HepG2 (cell line): ENCODE results near the gene SH3D21. TPM values are rescaled to one million over a fixed set of nuclear protein-coding genes. Genes with fewer than 3 reads are reported as not detected.

ENCODE experiments used
- ARNTL ChIP-seq: sonication (generic); formaldehyde crosslinking; IDR thresholded peaks from 2 replicates; pipeline ENCODE4 v1.4.0; 2020; ENCODE audit warnings: mild to moderate bottlenecking, missing genetic modification reagents
- JDP2 ChIP-seq: sonication (generic); formaldehyde crosslinking; IDR thresholded peaks from 2 replicates; pipeline ENCODE4 v1.8.1; 2022; ENCODE audit warnings: missing genetic modification reagents, borderline replicate concordance
- KMT2A ChIP-seq: sonication (generic); formaldehyde crosslinking; IDR thresholded peaks from 2 replicates; pipeline ENCODE4 v1.4.0; 2020; ENCODE audit warnings: missing genetic modification reagents
- MTA3 ChIP-seq: sonication (generic); formaldehyde crosslinking; IDR thresholded peaks from 2 replicates; pipeline ENCODE4 v1.4.0; 2020; ENCODE audit warnings: missing genetic modification reagents
- RAD21 ChIP-seq: fragments of 450-650 bp; formaldehyde crosslinking; IDR thresholded peaks from 2 replicates; pipeline ENCODE4 v1.5.0; 2020; ENCODE audit warnings: mild to moderate bottlenecking
- SALL2 ChIP-seq: sonication (generic); formaldehyde crosslinking; IDR thresholded peaks from 2 replicates; pipeline ENCODE4 v1.8.1; 2023; ENCODE audit warnings: mild to moderate bottlenecking, missing genetic modification reagents, inconsistent platforms
- SP1 ChIP-seq, 2 experiments: fragments of 450-650 bp in 1 of 2; sonication (generic) in 1 of 2; formaldehyde crosslinking in 1 of 2; IDR thresholded peaks; 2 replicates each; pipeline versions ENCODE4 v1.4.0 to v1.6.1; 2016 to 2020; ENCODE audit warnings: missing genetic modification reagents in 1 of 2
- YEATS4 ChIP-seq: sonication (generic); formaldehyde crosslinking; IDR thresholded peaks from 2 replicates; pipeline ENCODE4 v1.4.0; 2020; ENCODE audit warnings: missing genetic modification reagents, borderline replicate concordance
- ZFP36L2 ChIP-seq: sonication (generic); formaldehyde crosslinking; IDR thresholded peaks from 2 replicates; pipeline ENCODE4 v1.4.0; 2020; ENCODE audit warnings: missing genetic modification reagents
- ZFP62 ChIP-seq: sonication (generic); formaldehyde crosslinking; IDR thresholded peaks from 2 replicates; pipeline ENCODE4 v1.4.0; 2020; ENCODE audit warnings: missing genetic modification reagents
- ZNF160 ChIP-seq: sonication (generic); formaldehyde crosslinking; IDR thresholded peaks from 2 replicates; pipeline ENCODE4 v1.8.0; 2022; ENCODE audit warnings: mild to moderate bottlenecking, inconsistent platforms, missing genetic modification reagents
- ZNF670 ChIP-seq: sonication (generic); formaldehyde crosslinking; IDR thresholded peaks from 2 replicates; pipeline ENCODE4 v1.8.0; 2022; ENCODE audit warnings: mild to moderate bottlenecking, missing genetic modification reagents, borderline replicate concordance
- polyA plus RNA-seq, 8 experiments: library from polyadenylated mRNA; depleted of rRNA in 3 of 8; stranded (reverse) in 7 of 8; unstranded in 1 of 8; fragments of >200 nt; fragmentation: Illumina TruSeq in 4 of 8; extraction: Trizol in 4 of 8; gene quantifications; 2 replicates each; pipeline versions ENCODE4 v1.2.1 to v1.2.3, GENCODE V29; 2011 to 2016; ENCODE audit warnings: low read depth in 4 of 8, missing spikeins in 1 of 8, mixed read lengths in 1 of 8; ENCODE audit not compliant: insufficient read depth in 1 of 8
- total RNA-seq, 5 experiments: library from RNA; depleted of rRNA; stranded (reverse); fragments of >200 nt; fragmentation: Illumina TruSeq; extraction: Trizol; gene quantifications; 2 replicates each; pipeline ENCODE4 v1.2.3, GENCODE V29; 2016; ENCODE audit warnings: low read depth in 1 of 5
- TF ChIP-seq, protein P1 (sequence below): sonication (generic); formaldehyde crosslinking; IDR thresholded peaks from 2 replicates; pipeline ENCODE4 v1.4.0; 2020; ENCODE audit warnings: mild to moderate bottlenecking, missing genetic modification reagents
- TF ChIP-seq, protein P2 (sequence below): sonication (generic); formaldehyde crosslinking; IDR thresholded peaks from 2 replicates; pipeline ENCODE4 v1.9.0; 2021; ENCODE audit warnings: missing genetic modification reagents, mild to moderate bottlenecking, borderline replicate concordance
- TF ChIP-seq, protein P3 (sequence below): sonication (generic); formaldehyde crosslinking; IDR thresholded peaks from 2 replicates; pipeline ENCODE4 v1.5.0; 2020; ENCODE audit warnings: mild to moderate bottlenecking, missing genetic modification reagents
- TF ChIP-seq, protein P4 (sequence below): sonication (generic); formaldehyde crosslinking; IDR thresholded peaks from 2 replicates; pipeline ENCODE4 v1.5.1; 2020; ENCODE audit warnings: missing genetic modification reagents, mild to moderate bottlenecking, borderline replicate concordance
- TF ChIP-seq, protein P5 (sequence below): sonication (generic); formaldehyde crosslinking; IDR thresholded peaks from 2 replicates; pipeline ENCODE4 v1.5.0; 2020; ENCODE audit warnings: missing genetic modification reagents, mild to moderate bottlenecking, borderline replicate concordance
- TF ChIP-seq, protein P6 (sequence below): sonication (generic); formaldehyde crosslinking; IDR thresholded peaks from 2 replicates; pipeline ENCODE4 v1.4.0; 2020; ENCODE audit warnings: missing genetic modification reagents

SH3D21 gene
- total and polyA plus RNA-seq, 2 of the 13 experiments (the other 11 are each of a cell fraction or from before 2014, with no cell fraction given): 5.1 to 8.6 TPM

DNA sequence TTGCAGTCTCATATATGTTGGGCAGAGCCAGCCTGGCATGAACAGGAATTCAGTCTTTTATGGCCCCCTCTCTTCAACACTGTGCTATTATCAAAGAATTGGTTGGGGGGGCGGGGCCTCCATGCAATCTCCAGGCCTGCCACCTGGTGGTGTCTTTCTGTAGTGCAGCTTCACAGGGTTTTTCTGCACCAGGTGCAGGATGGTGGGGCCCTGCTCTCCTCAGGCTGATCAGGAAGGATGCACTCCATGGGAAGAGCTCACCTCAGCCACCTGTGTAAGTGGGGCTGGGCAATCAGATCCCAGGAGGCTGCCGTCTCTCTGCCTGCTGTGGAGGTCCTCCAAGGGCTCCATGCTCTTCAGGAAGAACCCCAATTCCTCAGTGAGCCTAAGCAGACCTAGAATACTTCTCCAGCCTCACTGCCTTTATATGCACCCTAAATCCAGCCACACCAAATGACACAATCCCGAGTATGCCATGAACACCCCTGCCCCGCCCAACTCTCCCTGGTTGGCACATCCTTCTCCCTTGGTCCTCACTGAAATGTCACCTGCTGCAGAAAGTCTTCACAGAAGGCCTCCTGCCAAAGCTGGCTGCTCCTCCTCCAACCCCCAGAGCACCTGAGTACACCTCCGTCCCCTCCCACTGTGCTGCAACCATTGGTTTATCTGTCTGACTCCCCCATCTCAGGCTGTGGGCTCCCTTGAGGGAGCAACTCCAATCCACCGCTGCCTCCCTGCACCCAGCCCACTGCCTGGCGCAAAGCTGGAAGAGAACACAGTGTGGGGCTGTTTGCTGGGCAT is 63.1 kb downstream of the SH3D21 start (continued):
- TF ChIP-seq, protein P1, sequence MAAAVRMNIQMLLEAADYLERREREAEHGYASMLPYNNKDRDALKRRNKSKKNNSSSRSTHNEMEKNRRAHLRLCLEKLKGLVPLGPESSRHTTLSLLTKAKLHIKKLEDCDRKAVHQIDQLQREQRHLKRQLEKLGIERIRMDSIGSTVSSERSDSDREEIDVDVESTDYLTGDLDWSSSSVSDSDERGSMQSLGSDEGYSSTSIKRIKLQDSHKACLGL (CRISPR knock-in tag): no peak
- TF ChIP-seq, protein P2, sequence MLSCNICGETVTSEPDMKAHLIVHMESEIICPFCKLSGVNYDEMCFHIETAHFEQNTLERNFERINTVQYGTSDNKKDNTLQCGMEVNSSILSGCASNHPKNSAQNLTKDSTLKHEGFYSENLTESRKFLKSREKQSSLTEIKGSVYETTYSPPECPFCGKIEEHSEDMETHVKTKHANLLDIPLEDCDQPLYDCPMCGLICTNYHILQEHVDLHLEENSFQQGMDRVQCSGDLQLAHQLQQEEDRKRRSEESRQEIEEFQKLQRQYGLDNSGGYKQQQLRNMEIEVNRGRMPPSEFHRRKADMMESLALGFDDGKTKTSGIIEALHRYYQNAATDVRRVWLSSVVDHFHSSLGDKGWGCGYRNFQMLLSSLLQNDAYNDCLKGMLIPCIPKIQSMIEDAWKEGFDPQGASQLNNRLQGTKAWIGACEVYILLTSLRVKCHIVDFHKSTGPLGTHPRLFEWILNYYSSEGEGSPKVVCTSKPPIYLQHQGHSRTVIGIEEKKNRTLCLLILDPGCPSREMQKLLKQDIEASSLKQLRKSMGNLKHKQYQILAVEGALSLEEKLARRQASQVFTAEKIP (CRISPR knock-in tag): no peak
- TF ChIP-seq MTA3: no peak
- TF ChIP-seq ZFP36L2 (CRISPR knock-in tag): no peak
- TF ChIP-seq ZNF160: no peak
- no peak for TF ChIP-seq ZFP62 (CRISPR knock-in tag)
- no peak for TF ChIP-seq ARNTL (CRISPR knock-in tag)
- TF ChIP-seq, protein P3, sequence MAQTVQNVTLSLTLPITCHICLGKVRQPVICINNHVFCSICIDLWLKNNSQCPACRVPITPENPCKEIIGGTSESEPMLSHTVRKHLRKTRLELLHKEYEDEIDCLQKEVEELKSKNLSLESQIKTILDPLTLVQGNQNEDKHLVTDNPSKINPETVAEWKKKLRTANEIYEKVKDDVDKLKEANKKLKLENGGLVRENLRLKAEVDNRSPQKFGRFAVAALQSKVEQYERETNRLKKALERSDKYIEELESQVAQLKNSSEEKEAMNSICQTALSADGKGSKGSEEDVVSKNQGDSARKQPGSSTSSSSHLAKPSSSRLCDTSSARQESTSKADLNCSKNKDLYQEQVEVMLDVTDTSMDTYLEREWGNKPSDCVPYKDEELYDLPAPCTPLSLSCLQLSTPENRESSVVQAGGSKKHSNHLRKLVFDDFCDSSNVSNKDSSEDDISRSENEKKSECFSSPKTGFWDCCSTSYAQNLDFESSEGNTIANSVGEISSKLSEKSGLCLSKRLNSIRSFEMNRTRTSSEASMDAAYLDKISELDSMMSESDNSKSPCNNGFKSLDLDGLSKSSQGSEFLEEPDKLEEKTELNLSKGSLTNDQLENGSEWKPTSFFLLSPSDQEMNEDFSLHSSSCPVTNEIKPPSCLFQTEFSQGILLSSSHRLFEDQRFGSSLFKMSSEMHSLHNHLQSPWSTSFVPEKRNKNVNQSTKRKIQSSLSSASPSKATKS (CRISPR knock-in tag): no peak
- TF ChIP-seq, protein P4, sequence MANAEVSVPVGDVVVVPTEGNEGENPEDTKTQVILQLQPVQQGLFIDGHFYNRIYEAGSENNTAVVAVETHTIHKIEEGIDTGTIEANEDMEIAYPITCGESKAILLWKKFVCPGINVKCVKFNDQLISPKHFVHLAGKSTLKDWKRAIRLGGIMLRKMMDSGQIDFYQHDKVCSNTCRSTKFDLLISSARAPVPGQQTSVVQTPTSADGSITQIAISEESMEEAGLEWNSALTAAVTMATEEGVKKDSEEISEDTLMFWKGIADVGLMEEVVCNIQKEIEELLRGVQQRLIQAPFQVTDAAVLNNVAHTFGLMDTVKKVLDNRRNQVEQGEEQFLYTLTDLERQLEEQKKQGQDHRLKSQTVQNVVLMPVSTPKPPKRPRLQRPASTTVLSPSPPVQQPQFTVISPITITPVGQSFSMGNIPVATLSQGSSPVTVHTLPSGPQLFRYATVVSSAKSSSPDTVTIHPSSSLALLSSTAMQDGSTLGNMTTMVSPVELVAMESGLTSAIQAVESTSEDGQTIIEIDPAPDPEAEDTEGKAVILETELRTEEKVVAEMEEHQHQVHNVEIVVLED (CRISPR knock-in tag): no peak
- TF ChIP-seq YEATS4 (CRISPR knock-in tag): no peak
- no peak for TF ChIP-seq KMT2A
- TF ChIP-seq, protein P5, sequence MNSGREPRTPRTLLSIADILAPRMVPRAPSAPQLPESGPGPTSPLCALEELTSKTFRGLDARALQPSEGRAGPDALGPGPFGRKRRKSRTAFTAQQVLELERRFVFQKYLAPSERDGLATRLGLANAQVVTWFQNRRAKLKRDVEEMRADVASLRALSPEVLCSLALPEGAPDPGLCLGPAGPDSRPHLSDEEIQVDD (CRISPR knock-in tag): no peak
- TF ChIP-seq ZNF670: no peak
- TF ChIP-seq SP1 (IDR thresholded peaks at IDR 0.05): no peak
- TF ChIP-seq SP1 (CRISPR knock-in tag; IDR thresholded peaks at IDR 0.05): peak; percentile 78
- TF ChIP-seq, protein P6, sequence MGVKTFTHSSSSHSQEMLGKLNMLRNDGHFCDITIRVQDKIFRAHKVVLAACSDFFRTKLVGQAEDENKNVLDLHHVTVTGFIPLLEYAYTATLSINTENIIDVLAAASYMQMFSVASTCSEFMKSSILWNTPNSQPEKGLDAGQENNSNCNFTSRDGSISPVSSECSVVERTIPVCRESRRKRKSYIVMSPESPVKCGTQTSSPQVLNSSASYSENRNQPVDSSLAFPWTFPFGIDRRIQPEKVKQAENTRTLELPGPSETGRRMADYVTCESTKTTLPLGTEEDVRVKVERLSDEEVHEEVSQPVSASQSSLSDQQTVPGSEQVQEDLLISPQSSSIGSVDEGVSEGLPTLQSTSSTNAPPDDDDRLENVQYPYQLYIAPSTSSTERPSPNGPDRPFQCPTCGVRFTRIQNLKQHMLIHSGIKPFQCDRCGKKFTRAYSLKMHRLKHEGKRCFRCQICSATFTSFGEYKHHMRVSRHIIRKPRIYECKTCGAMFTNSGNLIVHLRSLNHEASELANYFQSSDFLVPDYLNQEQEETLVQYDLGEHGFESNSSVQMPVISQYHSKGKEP (CRISPR knock-in tag): no peak
- no peak for TF ChIP-seq SALL2 (CRISPR knock-in tag)
- TF ChIP-seq JDP2 (CRISPR knock-in tag): no peak
- peak; percentile 79 for TF ChIP-seq RAD21 (CRISPR knock-in tag)
